C4-2B (cell line): Measurements from ENCODE around the gene UBA1.

Experiments used
- H3K27ac ChIP-seq: fragments of 450-650 bp; 2 replicates; pipeline ENCODE4 v1.5.1; 2017
- ZFX ChIP-seq: fragments of 450-650 bp; IDR thresholded peaks from 2 replicates; pipeline ENCODE4 v1.6.1; 2017
- TF ChIP-seq, protein P1 (sequence below): fragments of 450-650 bp; conservative IDR thresholded peaks from 2 replicates; pipeline ENCODE4 v1.5.1; 2017; ENCODE audit warnings: mild to moderate bottlenecking

Gene UBA1

DNA sequence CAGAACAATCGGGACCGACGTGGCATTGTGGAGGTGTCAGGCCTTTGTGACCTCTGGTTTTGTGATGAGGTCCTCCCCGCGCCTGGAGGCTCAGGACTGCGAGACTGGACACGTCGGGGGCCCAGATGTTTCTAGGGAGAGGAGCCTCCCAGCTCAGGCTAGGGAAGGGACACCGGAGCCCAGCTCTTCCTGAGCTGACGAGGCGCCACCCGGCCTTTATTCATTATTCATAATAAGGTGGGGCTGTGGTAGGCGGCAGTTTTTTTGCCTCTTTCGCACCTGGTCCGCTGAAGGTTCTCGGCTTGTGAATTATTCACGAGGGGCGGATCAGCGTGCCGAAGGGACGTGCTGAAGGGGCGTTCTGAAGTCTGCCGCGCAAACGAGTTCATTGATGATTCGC is 2.3 kb upstream of the UBA1 start:
- H3K27ac ChIP-seq, result peak overlapping the region; percentile 78
- TF ChIP-seq ZFX, result no peak
- TF ChIP-seq, protein P1, sequence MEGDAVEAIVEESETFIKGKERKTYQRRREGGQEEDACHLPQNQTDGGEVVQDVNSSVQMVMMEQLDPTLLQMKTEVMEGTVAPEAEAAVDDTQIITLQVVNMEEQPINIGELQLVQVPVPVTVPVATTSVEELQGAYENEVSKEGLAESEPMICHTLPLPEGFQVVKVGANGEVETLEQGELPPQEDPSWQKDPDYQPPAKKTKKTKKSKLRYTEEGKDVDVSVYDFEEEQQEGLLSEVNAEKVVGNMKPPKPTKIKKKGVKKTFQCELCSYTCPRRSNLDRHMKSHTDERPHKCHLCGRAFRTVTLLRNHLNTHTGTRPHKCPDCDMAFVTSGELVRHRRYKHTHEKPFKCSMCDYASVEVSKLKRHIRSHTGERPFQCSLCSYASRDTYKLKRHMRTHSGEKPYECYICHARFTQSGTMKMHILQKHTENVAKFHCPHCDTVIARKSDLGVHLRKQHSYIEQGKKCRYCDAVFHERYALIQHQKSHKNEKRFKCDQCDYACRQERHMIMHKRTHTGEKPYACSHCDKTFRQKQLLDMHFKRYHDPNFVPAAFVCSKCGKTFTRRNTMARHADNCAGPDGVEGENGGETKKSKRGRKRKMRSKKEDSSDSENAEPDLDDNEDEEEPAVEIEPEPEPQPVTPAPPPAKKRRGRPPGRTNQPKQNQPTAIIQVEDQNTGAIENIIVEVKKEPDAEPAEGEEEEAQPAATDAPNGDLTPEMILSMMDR, result no peak

DNA sequence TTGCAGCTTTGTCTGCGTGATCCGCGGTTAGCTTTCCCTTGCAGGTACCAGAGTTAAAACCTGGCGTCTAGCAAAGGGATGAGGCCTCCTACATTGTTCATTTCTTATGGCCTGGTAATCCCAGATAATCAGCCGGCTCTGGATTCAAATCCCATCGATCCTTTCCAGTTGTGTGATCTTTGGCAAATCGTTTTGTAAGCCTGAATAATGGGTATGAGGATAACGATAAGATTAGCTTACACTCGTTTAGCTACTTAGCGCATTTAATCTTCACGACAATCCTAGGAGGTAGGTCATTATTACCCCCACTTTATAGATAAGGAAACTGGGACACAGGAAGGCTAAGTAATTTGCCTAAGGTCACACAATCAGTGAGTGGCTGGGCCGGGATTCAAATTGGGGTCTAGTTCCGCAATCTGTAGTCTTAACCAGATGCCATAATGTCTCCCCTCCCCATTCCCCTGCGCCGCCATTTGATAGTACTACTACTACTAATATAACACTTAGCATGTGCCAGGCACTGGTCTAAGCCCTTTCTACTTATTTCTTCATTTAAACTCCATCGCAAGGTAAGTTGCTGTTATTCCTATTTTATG is 1.7 kb upstream of the UBA1 start:
- H3K27ac ChIP-seq, result peak overlapping the region; percentile 78
- TF ChIP-seq, protein P1, result no peak
- TF ChIP-seq ZFX, result no peak

DNA sequence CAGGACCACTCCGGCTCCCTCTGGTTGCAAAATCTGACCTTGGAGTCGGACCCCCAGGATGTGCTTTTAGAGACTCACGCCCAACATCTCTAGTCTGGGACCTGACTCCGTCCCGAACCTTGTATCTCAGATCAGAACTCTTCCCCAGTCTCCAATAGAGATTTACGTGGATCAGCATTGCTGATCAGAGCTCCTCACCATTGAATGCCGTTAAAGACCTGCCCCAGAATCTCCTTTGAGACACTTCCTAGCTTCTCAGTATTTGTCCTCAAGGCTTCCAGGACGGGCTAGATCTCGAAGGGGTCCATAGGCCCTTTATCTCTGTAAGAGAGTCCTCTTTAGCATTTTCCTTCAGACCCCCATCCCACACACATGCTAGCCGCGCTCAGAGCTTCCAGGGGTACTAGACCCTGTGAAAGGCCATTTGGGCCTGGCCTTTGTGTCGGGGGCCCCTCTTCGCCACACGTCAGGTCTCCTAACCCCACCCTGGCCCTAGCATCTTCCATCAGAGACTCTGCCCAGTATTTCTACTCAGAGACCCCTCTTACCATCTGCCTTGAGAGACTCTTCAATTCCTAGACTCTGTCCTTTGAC is 662 bp downstream of the UBA1 start:
- peak overlapping the region; percentile 96 for H3K27ac ChIP-seq
- TF ChIP-seq, protein P1, result no peak
- no peak for TF ChIP-seq ZFX

DNA sequence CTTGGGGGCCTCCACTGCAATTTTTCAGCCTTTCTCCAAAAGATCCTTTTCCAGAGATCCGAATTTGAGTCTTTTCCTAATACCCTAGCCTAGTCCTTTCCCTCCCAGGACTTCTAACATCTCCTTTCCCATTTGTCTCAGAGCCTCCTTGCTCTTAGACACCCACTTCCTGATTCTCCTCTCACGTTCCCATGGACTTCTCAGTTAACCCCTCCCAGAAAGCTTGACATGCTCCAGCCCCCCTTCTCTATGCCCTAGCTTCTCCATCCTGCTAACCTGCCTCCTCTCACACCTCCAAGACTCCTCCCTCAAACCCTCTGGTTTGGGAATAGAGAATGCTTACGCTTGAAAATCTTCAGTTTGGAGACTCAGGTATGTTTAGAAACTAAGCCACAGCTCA is 2.5 kb downstream of the UBA1 start:
- no peak for TF ChIP-seq ZFX
- TF ChIP-seq, protein P1, result no peak
- H3K27ac ChIP-seq, result peak overlapping the region; percentile 96; the same call in 1 of the 2 replicates

DNA sequence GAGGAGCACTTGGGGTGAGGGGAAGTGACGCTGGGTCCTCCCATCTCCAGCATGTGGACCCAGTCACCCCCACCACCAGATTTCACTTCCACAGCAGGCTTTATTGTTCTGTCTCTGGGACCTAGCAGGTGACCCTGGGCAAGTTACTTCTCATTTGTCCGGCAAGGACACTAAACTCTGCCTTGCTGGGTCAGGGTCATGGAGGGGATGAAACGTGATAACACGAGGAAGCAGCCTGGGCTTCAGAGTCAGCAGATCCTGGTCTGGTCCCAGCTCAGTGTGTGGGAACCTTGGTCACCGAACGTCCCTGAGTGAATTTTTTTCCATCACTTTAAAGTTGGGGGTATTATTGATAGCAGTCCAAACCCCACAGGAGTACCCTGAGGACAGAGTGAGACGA is 3.9 kb downstream of the UBA1 start:
- no peak for TF ChIP-seq ZFX
- TF ChIP-seq, protein P1, result no peak
- H3K27ac ChIP-seq, result no peak overlapping the region; the same call in 1 of the 2 replicates

DNA sequence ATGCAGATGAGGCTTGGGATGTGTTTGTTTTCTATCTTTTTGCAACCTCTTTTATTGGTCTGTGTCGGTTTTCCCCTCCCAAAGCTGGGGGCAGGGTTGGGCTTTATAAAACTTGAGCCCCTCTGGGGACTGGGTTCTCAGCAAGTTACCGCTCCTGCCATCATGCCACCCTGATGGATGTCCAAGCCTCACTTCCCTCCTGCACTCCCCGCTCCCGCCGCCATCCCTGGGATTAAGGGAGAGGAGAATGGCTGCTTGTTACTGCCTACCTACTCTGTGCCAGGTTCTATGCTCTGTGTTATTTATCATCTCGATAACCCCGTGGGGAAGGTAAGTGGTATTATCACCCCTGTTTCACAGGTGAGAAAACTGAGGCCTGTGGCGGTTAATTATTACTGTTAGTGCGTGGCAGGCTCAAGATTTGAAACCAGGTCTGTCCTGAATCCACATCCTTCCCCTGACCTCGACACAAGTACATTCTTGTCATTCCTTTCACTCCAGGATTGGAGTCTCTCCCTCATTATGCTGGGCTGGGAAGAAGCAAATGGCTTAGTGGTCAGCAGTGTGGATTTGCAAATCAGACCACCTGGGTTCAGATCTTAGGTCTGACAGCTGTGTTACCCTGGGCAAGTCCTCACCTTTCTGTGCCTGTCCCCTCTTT is 4.5 kb downstream of the UBA1 start:
- no peak for TF ChIP-seq ZFX
- TF ChIP-seq, protein P1, result no peak
- H3K27ac ChIP-seq, result no peak overlapping the region

DNA sequence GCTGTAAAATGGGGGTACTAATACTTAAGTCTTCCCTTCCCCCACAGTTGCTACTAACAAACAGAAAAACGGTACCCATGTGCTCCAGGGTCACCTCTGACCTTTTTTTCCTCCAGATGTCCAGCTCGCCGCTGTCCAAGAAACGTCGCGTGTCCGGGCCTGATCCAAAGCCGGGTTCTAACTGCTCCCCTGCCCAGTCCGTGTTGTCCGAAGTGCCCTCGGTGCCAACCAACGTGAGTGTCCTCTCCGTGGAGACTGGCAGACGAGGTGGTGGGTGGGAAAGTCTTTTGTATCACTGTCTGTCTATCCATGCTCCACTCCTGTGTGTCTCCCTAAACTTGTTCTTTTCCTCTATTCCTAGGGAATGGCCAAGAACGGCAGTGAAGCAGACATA is 5.1 kb downstream of the UBA1 start:
- H3K27ac ChIP-seq, result no peak overlapping the region
- no peak for TF ChIP-seq ZFX
- TF ChIP-seq, protein P1, result no peak
